Measurements from ENCODE around the gene CNP.
"Not testable (repeated sequence)": the region's sequence is repeated elsewhere in the genome, so short reads cannot be mapped to it uniquely, and the experiment has no call there.

CNP gene

DNA sequence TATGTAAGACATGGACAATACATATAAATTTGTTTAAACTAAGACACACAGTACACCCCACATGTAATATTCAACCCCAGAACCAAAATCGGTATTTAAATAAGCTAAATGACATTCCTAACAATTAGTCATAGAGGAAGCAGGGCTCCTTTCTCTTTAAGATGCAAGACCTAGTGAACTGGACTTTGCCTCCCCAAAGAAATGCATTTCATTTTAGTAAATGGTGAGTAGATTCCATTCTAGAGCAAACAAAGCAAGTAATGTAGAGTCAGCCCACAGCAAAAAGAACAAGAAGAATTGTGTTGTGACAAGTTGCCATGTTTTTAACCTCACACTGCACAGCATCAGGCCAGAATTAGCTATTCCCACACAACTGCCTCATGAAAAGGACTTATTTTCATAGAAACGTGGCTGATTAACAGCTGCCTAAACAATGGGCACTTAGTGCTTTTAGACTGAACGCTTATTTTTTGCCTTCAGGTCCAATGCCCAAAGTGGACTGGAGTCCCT is 36.3 kb downstream of the CNP start:
- no peak for DNase-seq (ENCODE audit: low spot score)

DNA sequence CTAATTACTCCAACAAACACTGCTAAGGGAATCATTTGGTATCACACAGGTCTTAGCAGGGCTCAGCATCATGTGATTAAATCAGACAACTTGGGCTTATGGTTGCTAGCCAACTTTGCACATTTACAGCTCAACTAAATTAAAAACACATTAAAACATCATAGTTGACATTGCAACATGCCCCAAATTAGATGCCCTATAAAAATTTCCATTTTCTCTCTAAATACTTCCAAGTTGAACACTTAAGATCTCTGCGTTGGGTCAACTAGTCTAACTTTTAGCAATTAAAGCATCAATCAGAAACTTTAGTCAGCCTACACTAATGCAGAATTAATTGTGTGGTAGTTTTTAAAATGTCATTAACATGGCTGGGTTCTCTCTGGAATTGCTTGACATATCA is 38.6 kb downstream of the CNP start:
- no peak for DNase-seq (ENCODE audit: low spot score)

DNA sequence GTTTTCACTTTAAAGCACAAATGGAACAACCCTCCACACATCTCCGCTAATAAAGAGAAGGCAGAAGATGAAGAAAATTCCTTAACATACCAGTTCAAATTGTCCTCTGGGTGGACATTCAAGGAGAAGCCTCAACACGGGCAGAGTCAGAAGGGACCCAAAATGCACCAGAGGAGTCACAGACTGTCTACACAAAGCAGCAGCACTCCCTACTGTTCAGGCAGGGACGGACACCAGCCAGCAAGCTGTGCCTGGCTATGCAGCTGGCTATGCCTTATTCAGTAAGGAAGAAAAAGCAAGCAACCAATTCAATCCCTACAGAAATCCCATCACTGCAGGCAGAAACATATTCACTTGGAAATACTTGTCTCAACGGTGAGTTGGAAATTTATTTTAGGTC is 42.6 kb downstream of the CNP start:
- no peak for DNase-seq (ENCODE audit: low spot score)

DNA sequence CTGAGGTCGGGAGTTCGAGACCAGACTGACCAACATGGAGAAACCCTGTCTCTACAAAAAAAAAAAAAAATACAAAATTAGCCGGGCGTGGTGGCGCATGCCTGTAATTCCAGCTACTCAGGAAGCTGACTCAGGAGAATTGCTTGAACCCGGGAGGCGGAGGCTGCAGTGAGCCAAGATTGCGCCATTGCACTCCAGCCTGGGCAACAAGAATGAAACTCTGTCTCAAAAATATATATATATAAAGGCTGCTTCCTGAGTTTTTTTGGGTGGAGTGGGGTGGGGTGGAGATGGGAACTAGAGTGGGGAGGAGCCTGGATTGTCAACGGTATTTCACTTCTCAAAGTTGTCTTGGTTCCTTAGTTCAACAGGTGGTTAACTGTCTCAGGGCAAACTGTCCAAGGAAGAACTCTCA is 43.7 kb downstream of the CNP start:
- not testable (repeated sequence) for DNase-seq (ENCODE audit: low spot score)

DNA sequence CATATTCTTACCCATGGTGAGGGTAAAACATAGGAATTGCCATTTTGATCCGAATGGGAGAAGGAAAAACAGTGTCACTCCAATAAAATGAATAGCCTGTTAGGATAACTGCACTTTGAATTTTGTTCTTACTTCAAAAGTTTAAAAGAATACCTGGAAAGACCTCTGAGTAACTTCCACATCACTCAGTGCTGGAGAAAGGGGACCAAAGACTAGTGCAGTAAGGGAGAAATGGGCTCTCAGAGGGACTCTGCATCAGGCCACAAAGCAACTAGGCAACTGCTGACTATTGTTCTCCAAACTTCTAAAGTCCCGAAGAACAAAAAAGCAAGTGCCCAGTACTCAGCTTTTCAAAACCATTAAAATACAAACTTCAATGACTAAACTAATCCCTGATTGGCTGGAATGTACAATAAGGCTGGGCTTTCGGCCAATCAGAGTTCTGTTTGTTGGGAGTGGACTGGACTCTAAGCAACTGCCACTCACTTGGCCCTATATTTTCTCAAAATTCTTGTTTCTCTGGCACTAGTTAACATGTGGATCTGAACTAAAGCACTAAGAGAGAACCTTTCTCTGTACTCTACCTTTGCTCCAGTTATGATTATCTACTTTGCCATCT is 44.4 kb downstream of the CNP start:
- no peak for DNase-seq (ENCODE audit: low spot score)

DNA sequence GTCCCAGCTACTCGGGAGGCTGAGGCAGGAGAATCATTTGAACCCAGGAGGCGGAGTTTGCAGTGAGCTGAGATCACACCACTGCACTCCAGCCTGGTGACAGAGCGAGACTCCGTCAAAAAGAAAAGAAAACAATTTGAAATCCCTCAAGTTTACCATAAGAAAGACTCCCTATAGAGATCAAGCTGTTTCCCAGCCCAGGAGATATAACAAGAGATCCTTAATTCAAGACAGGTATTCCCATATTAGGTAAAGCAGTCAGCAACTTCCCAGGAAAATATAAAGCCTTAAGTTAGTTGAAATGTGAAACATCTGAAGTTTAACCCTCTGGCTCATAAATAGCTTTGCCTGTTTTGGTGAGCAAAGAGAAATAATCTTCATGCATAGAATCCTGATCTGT is 45.8 kb downstream of the CNP start:
- not testable (repeated sequence) for DNase-seq (ENCODE audit: low spot score)

DNA sequence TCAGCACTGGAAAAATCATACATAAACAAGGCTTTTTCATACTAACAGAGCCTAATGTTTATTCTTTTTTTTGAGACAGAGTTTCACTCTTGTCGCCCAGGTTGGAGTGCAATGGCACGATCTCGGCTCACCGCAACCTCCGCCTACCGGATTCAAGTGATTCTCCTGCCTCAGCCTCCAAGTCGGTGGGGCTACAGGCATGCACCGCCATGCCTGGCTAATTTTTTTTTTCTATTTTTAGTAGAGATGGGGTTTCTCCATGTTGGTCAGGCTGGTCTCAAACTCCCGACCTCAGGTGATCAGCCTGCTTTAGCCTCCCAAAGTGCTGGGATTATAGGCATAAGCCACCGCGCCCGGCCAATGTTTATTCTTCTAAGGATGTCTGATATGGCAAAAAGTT is 47.1 kb downstream of the CNP start:
- DNase-seq (ENCODE audit: low spot score): not testable (repeated sequence)

DNA sequence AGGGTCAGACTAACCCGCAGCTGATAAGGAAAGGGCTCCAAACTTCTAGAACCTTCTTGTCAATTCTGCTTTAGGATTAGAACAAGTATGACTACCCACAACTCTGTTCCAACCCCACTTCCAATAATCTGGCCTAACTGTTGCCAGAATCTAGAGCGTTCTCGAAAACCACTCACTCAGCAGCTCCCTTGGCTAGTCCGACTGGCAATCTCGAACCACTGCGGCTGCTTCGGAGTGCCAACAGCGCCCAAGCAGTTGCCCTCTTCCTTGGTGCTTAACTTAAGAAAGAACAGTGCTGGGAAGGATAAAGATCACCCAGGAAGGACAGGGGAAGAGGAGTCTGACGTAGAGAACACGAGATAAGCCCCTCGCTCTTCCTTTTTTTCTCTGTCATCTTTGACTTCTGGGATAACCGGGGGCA is 49.8 kb downstream of the CNP start:
- no peak for DNase-seq (ENCODE audit: low spot score)

DNA sequence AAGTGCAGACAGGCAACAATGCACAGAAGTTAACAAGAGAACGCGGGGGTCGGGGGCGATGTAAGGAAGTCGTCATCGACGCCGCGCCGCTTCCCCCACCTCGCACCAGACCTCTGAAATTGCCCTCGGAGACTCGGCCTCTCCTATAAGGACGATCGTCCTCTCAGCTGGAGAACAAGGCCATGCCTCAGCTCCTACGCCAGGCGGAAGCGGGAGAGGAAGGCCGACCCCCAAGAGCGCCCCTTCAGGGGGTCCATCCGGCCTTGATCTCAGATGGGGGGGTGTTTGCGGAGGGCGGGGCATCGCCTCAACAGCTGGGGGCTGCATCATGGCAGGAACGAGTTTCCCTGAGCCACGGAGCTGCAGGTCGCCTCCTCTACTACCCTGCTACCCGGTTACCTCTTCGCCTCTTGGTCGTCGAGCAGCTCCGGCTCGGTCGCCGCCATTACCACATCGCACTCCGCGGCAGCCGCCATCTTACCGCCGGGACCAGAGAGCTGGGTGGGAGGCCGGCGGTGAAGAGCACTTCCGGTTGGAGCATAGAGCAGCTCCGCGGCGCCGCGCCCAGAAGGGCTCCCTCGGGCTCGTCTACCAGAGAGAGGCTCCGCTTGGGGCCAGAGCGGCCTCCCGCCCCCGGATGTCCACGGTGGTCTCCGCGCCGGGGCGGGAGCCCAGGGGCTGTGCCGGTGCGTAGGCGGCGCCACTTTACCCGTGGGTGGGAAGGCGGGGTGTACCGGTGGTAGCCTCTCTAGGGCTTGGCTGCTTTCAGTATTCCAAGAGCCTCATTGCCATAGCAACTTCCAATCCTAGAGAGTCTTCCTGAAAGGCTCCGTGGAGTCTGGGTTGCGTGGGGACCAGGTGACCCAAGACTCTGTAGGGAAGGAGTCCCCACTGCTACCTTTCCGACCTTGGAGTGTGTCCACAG is 50.6 kb downstream of the CNP start, which contains the start of gene DNAJC7:
Gene DNAJC7 (minus strand): TSS at position 499 of the 925 bp plus-strand sequence. CDS start 23 bp downstream, at position 476.
- DNase-seq (ENCODE audit: low spot score): peak; percentile 91

DNA sequence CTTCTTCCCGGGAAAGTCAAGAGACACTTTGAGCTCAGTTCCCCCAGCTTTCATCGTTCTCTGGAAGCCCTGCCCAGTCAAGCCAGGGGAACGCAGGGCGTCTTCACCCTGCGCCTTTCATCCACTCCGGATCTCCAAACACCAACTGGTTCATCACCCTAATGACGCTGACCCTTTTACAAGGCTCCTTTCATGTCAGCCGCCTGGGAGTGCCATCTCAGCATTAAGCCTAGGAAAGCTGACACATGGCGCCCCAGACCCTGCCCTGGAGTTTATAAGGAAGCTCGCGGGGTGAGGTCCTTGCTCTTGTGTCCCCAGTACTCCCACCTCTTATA is 51.2 kb downstream of the CNP start:
- no peak for DNase-seq (ENCODE audit: low spot score)

DNA sequence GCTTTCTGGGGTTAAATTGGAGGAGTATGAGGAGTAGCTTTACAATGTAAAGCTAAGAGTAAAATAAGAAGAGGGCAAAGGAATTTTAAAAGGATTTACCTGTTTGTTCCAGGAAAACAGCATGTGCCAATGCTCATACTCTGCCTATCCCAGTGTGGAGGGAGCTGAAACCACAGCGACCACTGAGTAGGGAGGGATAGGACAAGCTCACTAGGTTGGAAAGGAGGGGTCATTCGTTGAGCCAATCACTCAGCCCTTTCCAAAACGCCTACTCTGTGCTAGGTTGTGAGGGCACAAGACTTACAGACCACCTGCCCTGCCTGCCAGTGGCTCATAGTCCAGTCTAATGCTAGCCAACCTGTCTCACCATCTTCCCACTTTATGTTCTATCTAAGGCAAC is 51.7 kb downstream of the CNP start:
- no peak for DNase-seq (ENCODE audit: low spot score)

DNA sequence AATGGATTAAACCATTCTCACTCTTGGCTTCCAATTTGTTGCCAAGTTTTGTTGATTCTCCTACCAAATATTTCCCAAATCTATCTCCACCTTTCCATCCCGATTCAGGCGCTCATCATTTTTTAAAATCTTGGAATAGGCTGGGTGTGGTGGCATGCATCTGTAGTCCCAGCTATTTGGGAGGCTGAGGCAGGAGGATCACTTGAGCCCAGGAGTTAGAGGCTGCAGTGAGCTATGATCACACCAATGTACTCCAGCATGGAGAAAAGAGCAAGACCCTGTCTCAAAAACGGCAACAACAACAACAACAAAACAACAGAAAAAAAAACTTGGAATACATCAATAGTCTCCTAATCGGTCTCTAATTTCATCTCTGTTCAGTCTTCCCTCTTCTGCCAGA is 52.4 kb downstream of the CNP start:
- no peak for DNase-seq (ENCODE audit: low spot score)

DNA sequence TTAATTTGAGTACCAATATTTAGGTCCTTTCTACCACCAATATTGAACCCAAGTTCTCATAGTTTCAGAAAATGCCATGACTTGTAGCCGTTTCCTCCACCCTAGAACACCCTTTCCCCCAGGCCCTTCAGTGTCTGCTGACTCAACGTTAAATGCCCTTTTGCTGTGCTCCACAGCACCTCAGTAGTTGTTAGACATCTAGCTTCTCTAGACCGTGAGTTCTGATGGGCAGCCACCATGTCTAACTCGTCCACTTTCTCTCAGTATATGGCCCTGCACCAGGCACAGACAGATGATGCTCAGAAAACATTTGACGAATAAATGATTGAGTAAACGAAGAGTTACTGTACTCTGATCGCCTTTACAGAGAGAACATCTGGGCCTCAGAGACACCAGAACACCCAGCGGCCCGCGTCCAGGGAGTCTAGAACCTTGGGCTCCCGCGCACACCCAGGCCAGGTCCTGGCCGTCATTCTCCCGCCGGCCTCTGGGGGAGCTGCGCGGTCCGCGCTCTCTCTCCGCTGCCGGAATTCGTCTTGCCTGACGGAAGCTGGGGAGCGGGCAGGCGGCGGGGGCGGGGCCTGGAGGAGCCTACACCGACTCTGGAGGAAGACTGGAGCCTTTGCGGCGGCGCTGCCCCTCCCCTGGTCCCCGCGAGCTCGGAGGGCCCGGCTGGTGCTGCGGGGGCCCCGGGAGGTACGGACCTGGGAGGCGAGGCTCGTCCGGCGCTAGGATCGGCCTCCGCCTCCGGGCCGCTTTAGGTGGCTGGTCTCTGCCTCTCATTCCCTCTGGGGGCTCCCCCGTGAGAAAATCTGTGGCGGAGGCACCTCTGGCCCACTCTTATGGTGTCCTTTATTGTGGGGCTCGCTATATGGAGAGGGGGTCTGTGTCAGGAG is 53.2 kb downstream of the CNP start, which contains the start of gene NKIRAS2:
Gene NKIRAS2 (plus strand): TSS at position 582 of the 896 bp plus-strand sequence. CDS start 1,488 bp downstream, outside the sequence.
- peak; percentile 93 for DNase-seq (ENCODE audit: low spot score)

DNA sequence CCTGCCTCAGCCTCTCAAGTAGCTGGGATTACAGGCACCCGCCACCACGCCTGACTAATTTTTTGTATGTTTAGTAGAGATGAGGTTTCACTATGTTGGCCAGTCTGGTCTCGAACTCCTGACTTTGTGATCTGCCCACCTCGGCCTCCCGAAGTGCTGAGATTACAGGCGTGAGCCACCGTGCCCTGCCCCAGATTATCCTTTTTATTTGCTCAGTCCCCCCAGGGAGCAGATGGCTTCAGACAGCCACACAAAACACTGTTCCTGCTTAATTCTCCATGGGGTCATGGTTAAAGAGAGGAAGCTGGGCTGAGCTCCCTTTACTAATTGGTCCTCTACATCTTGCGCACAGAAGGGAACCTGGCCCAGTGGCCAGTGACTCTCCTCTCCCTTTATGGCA is 54.2 kb downstream of the CNP start:
- not testable (repeated sequence) for DNase-seq (ENCODE audit: low spot score)

DNA sequence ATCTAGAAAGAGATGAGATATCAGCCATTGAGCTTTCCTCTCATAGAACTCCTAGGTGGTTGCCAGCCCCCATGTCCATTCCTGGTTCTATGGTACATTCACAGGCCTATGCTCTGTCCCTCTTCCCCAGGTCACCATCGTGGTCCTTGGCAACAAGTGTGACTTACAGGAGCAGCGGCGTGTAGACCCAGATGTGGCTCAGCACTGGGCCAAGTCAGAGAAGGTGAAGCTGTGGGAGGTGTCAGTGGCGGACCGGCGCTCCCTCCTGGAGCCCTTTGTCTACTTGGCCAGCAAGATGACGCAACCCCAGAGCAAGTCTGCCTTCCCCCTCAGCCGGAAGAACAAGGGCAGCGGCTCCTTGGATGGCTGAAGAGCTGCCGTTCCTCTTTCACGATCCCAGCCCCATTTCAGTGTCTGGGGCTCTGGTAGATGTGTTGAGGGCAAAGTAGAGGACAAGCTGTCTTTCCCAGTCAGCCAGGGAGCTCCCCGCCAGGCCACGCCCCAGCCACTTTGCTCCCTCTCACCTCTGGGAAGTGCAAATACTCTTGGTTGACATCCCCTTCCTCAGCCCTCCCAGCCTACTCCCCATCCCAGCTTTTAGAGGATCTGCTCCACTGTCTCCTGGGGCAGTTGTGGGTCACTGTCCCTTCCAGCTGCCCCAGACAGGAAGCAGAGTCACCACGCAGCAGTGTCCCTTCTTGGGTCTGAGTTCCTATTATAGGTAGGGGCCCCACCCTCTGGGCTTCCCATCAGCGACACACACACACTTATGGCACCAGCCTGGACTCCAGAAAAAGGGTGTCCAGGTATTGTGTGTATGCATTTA is 57.1 kb downstream of the CNP start:
- no peak for DNase-seq (ENCODE audit: low spot score)

DNA sequence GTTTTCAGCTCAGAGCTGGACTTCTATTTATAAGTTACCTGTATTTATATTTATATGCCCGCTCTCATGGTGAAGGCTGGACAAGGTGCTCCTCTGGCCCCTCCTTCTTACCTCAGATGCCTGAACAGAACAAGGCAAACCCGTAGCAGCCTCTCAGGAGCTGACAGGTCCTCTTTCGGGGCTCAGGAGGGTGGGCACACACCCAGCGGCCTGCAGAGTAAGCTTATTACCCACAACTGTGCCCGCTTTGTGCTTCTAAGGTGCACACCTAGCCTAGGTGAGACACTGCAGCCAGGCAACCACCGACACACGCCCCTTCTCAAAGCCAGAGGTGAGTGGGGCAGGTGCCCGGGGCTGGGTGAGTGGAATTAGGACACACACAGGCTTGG is 58.6 kb downstream of the CNP start:
- DNase-seq (ENCODE audit: low spot score): no peak

DNA sequence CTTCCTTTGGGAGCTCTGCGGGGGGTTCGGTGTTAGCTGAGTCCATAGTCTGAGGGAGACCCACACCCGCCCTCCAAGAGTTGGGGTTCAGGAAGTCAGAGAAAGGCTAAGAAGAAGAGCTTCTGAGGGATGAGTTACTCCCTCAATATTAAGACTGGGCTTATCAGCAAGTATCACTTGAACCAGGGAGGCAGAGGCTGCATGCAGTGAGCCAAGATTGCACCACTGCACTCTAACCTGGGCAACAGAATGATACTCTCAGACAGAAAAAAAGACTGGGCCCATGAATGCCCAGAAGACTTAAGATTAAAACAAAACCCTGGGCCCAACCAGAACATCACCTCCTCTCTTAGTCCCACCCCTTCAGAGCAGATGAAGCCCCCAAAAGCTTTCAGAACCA is 59.3 kb downstream of the CNP start:
- DNase-seq (ENCODE audit: low spot score): no peak

DNA sequence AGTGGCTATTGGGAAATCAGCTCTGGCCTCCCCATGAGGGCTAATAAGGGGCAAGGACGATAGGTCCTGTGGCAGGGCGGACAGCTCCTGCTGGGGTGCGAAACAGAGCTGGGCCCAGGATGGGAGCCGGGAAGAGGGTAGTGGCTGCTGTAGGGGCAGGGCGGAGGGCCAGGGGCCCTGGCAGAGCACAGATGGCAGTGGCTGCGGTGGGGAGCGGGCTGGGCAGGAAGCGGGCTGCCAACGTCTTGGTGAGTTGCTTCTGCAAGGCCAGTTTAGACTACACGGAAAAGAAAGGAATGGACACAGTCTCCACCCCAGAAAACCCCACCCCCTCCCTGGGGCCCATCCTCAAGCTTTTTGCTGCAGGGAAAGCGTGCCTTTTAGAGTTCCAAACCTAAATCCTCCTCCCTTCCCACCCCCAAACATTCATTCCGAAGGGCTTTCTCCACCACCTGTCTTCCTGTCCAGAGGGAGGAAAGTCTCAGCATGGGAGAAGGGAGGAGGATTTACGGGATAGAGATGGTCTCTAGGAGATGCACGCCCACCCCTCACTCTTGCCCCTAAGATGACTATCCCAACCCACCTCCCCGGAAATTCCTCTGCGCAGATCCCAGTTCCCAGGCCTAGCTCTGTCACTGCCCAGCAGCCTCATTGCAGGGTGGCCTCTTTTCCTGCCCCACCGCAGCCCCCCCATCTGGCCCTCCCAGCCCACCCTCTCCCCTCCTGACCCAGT is 60.4 kb downstream of the CNP start:
- DNase-seq (ENCODE audit: low spot score): no peak

Measured in CD4-positive, alpha-beta T cell treated with Interleukin-2 at 100 ng/mL for 4 hours (primary cell).